ENCODE results near the gene SLFN13. TPM values are rescaled to one million over a fixed set of nuclear protein-coding genes. Genes with fewer than 3 reads are reported as not detected.

SLFN13 gene
- total RNA-seq, 1 experiment from 2014 or later, result 19.7 TPM

- TF ChIP-seq, protein P1, sequence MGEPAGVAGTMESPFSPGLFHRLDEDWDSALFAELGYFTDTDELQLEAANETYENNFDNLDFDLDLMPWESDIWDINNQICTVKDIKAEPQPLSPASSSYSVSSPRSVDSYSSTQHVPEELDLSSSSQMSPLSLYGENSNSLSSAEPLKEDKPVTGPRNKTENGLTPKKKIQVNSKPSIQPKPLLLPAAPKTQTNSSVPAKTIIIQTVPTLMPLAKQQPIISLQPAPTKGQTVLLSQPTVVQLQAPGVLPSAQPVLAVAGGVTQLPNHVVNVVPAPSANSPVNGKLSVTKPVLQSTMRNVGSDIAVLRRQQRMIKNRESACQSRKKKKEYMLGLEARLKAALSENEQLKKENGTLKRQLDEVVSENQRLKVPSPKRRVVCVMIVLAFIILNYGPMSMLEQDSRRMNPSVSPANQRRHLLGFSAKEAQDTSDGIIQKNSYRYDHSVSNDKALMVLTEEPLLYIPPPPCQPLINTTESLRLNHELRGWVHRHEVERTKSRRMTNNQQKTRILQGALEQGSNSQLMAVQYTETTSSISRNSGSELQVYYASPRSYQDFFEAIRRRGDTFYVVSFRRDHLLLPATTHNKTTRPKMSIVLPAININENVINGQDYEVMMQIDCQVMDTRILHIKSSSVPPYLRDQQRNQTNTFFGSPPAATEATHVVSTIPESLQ (CRISPR knock-in tag; IDR thresholded peaks at IDR 0.05), result no peak
These were observed 1.1 kb downstream of the SLFN13 start (continued) for GRCh38 chr17:35447499-35447898.

DNA sequence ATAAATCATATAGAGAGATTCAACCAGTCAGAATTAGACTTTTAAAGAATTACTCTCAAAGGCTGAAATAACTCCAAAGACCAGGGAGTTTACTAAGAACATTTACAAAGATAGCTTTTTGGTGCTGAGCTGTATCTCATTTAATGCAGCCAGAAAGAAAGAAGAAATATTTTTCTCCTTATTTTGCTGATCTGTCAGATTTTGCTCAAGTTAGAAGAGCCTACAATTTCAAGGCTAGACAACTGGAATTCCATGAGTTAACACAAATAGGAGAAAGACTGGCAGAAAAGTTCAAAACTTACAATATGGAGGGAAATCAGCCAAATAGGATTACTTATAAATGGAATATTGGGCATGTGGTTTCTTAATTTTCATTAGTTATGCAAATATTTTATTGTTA lies 10.1 kb downstream of the SLFN13 start:
- CTCF ChIA-PET, result interaction anchor here (0.6 to 1.0 kb wide), 2 partner anchors 101 to 1495 kb away, joined by 3 read pairs; no protein-coding TSS in a partner anchor
- Mint-ChIP-seq H3K4me3 (no peak overlapping the region), H3K4me1 (peaks cover 31% of the 10 kb centered on the region), H3K36me3 (no peaks in the 10 kb centered on the region), H3K27me3 (ENCODE audit: low read depth) (peaks cover 93% of the 10 kb centered on the region), H3K9me3 (no peaks in the 10 kb centered on the region), H3K27ac (no peak overlapping the region)
- TF ChIP-seq ESRRA (CRISPR knock-in tag; IDR thresholded peaks at IDR 0.05; ENCODE audit: borderline replicate concordance), result no peak
- ATAC-seq, result no peak
- POLR2A ChIA-PET, result no interaction called here
- DNase-seq (ENCODE audit: low spot score), result no peak

DNA sequence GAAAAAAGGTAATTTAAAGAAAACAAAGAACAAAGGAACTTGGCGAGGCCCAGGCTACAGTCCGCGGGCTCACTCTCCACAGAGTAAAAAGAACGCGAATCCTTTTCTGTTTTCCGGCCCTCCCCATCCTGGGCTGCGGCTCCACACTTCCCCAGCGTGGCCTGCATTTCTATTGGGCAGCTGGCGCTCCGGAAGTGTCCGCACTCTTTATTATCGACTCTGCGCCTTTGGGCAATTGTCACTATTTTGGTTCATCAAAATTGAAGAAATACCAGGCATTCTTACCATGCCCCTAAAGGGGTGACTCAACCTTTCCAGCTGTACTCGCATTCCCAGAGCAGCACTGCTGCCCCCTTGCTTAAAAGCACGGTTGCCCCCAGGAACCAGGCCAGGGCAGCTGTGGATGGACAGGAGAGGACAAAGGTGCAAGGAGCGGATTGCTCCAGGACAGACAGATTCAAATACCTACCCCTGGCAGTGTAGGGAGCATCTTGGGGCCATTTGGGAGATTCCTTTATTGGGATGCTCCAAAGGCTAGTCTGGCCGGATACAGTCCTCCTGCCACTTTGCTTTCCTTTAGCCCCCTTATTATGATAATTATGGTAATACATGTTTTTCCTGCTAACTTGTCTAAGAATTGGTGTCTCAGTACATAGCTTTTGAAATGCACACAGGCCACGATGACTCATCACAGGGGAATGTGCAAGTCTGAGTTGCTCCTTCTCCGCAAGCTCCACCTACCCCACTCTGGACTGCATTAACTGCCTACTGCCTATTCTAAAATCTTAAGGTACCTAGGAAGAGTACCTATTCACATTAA lies 15.3 kb downstream of the SLFN13 start:
- DNase-seq (ENCODE audit: low spot score) (peak; percentile 79), ATAC-seq (peak; percentile 80)
- H3K4me3 Mint-ChIP-seq, result peak overlapping the region; percentile 91
- no peak for TF ChIP-seq ZSCAN18 (CRISPR knock-in tag; IDR thresholded peaks at IDR 0.05)
- no peak for TF ChIP-seq JAZF1 (CRISPR knock-in tag; IDR thresholded peaks at IDR 0.05)
- peak; percentile 79; the same call in 1 of the 2 replicates for TF ChIP-seq JUN (CRISPR knock-in tag; IDR thresholded peaks at IDR 0.05)
- TF ChIP-seq ESRRA (CRISPR knock-in tag; IDR thresholded peaks at IDR 0.05; ENCODE audit: borderline replicate concordance), result no peak
- peak; percentile 94; the same call in 1 of the 2 replicates for TF ChIP-seq TEAD1 (CRISPR knock-in tag; IDR thresholded peaks at IDR 0.05)
- TF ChIP-seq, protein P2, sequence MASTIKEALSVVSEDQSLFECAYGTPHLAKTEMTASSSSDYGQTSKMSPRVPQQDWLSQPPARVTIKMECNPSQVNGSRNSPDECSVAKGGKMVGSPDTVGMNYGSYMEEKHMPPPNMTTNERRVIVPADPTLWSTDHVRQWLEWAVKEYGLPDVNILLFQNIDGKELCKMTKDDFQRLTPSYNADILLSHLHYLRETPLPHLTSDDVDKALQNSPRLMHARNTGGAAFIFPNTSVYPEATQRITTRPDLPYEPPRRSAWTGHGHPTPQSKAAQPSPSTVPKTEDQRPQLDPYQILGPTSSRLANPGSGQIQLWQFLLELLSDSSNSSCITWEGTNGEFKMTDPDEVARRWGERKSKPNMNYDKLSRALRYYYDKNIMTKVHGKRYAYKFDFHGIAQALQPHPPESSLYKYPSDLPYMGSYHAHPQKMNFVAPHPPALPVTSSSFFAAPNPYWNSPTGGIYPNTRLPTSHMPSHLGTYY (CRISPR knock-in tag; IDR thresholded peaks at IDR 0.05), result no peak
- TF ChIP-seq NR3C1 (CRISPR knock-in tag; conservative IDR thresholded peaks at IDR 0.05; ENCODE audit: low read depth), result no peak
- peak; percentile 41; the same call in 1 of the 2 replicates for TF ChIP-seq TEAD4 (CRISPR knock-in tag; IDR thresholded peaks at IDR 0.05)
- TF ChIP-seq ATF1 (CRISPR knock-in tag; IDR thresholded peaks at IDR 0.05), result no peak
- TF ChIP-seq SP1 (CRISPR knock-in tag; conservative IDR thresholded peaks at IDR 0.05), result peak; percentile 4
- TF ChIP-seq EMX1 (CRISPR knock-in tag; IDR thresholded peaks at IDR 0.05), result no peak
- no peak for TF ChIP-seq MYBL2 (CRISPR knock-in tag; IDR thresholded peaks at IDR 0.05)
- no peak for TF ChIP-seq AFF4 (CRISPR knock-in tag; IDR thresholded peaks at IDR 0.05; ENCODE audit: borderline replicate concordance)
- ChIA-PET POLR2A (interaction anchor here (0.9 to 2.0 kb wide), 2 partner anchors 9 to 15 kb away, joined by 3 to 32 read pairs; partner anchors contain the start of gene SLFN13), CTCF (interaction anchor here (0.5 to 2.7 kb wide), 8 partner anchors 14 to 122 kb away, joined by 3 to 13 read pairs (median 6); partner anchors contain the start of gene SLFN13)
- H3K36me3 Mint-ChIP-seq, result no peaks in the 10 kb centered on the region
- peak overlapping the region; percentile 98 for H3K27ac Mint-ChIP-seq
- no peaks in the 10 kb centered on the region for H3K9me3 Mint-ChIP-seq
- peaks cover 91% of the 10 kb centered on the region for H3K27me3 Mint-ChIP-seq (ENCODE audit: low read depth)
- H3K4me1 Mint-ChIP-seq, result peaks cover 76% of the 10 kb centered on the region
